NCI-H2171 treated with DMSO at 0.1 percent for 48 hours (cell line): ENCODE results near the gene MEGF11.

Experiments used
- DNase-seq: peaks from one replicate; lab custom pipeline; 2025; lab: John Stamatoyannopoulos, UW

The MEGF11 gene

GRCh38 chr15:66253418-66254088, at the start of gene MEGF11:
MEGF11 (minus strand) TSS chr15:66253750; CDS start chr15:66128403, 125,347 bp downstream.
- peak; percentile 67 for DNase-seq

GRCh38 chr15:66302489-66303278, 49.1 kb upstream of the MEGF11 start:
- peak; percentile 45 for DNase-seq

GRCh38 chr15:66298803-66299251, 45.3 kb upstream of the MEGF11 start:
- DNase-seq = peak; percentile 88

GRCh38 chr15:66296186-66296585, 42.6 kb upstream of the MEGF11 start:
- DNase-seq = no peak

- peak; percentile 44 for DNase-seq
These were observed 41.3 kb upstream of the MEGF11 start for GRCh38 chr15:66294932-66295235.

- DNase-seq = peak; percentile 65
These were observed 40.8 kb upstream of the MEGF11 start for GRCh38 chr15:66294157-66294931.

GRCh38 chr15:66293419-66294156, 40.0 kb upstream of the MEGF11 start, which contains the start of gene DIS3L:
DIS3L (plus strand) TSS chr15:66293568; CDS start chr15:66293597, 29 bp downstream.
- peak; percentile 65 for DNase-seq

GRCh38 chr15:66292571-66293418, 39.2 kb upstream of the MEGF11 start:
- peak; percentile 36 for DNase-seq

GRCh38 chr15:66291816-66292570, 38.4 kb upstream of the MEGF11 start:
- no peak for DNase-seq

- DNase-seq = no peak
These were observed 37.0 kb upstream of the MEGF11 start for GRCh38 chr15:66290518-66290917.

GRCh38 chr15:66290007-66290406, 36.5 kb upstream of the MEGF11 start:
- no peak for DNase-seq

- DNase-seq = no peak
These were observed 35.1 kb upstream of the MEGF11 start for GRCh38 chr15:66288551-66289185.

GRCh38 chr15:66288093-66288492, 34.5 kb upstream of the MEGF11 start:
- no peak for DNase-seq

GRCh38 chr15:66287461-66288057, 34.0 kb upstream of the MEGF11 start:
- DNase-seq = peak; percentile 60

- no peak for DNase-seq
These were observed 32.2 kb upstream of the MEGF11 start for GRCh38 chr15:66285533-66286280.

- DNase-seq = no peak
These were observed 30.7 kb upstream of the MEGF11 start for GRCh38 chr15:66284271-66284670.

GRCh38 chr15:66278671-66279070, 25.1 kb upstream of the MEGF11 start:
- DNase-seq = no peak

- DNase-seq = no peak
These were observed 24.5 kb upstream of the MEGF11 start for GRCh38 chr15:66278056-66278455.

GRCh38 chr15:66276546-66276945, 23.0 kb upstream of the MEGF11 start:
- DNase-seq = no peak
